ENCODE data around the gene DVL2. TPM values are rescaled to one million over a fixed set of nuclear protein-coding genes. Genes with fewer than 3 reads are reported as not detected.
A peak's percentile ranks its signal among the peaks of the same experiment; 100 is the strongest.

Gene DVL2
- total RNA-seq, 1 donor from 2014 or later, result 73.5 TPM

DNA sequence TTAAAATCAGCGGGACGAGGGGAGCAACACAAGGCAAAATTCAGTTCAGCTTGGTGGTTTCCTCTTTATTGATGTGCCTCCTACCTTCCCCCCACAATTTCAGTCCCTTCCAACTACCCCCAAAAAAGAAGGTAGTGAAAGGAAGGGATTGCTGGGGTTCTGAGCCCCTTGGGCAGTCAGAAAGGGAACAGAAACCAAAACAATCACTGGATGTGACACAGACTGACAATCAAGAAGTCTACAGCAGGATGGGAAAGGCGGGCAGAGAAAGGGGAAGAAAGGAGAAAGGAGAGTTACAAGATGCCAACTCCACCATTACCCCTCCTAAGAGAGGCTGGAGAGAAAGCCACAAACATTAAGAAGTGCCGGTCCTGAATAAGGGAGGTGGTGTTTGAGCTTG, 6.1 kb upstream of the DVL2 start:
- intact Hi-C loops (cut with micrococcal nuclease), result no loop called here
- no peak for DNase-seq (ENCODE audit: low spot score)
- Mint-ChIP-seq H3K4me3 (peak overlapping the region; percentile 97), H3K27me3 (ENCODE audit: insufficient read depth) (no peaks in the 10 kb centered on the region), H3K4me1 (ENCODE audit: low read depth) (peaks cover 58% of the 10 kb centered on the region), H3K9me3 (no peaks in the 10 kb centered on the region), H3K27ac (peak overlapping the region; percentile 15), H3K36me3 (ENCODE audit: low read depth) (peaks cover 42% of the 10 kb centered on the region)

DNA sequence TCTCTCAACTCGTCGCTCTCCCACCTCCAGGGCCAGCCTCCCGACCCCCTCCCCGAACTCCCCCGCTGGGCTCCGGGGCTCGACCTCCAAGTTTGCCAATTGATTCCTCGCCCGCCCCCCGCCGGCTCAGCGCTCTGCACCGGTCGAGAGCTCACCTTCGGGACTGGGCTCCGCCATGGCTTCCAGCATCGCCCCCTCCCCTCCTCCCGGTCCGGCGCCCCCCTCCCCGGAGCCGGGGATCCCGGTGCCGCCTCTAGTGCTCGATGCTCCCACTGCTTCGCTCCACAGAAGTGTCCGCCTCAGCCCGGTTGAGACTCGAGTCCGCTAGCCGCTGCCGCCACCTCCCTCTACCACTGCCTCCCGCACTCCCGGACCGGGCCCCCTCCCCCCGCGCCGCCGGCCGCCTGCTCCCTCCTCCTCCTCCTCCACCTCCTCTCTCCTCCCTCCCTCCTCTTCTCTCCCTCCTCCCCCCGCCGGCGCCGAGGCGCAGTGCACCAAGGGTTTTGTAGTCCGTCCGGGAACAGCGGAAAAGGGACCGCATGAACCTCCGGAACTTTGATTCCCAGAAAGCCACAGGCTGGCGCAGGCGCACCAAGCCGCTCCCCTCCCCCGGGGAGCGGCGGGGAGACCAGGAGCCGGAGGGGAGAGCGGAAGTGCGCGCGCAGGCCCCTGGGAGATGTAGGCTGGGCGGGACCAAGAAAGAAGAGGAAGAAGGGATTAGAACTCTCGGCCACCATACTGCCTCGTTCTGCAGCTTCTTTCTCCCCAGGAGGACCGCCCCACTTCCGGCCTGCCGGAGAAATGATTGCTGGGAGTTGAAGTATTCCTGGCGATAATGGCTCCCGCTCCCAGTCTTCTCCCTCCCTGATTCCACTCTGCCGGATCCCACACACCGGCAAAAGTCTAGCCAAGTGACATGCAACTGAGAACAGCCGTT, 5.0 kb upstream of the DVL2 start, which contains the start of gene PHF23:
Gene PHF23, minus strand, starts transcription at position 367 of the 937 bp plus-strand sequence. Its CDS starts 178 bp downstream, at position 189.
- DNase-seq (ENCODE audit: low spot score), result peak; percentile 98
- H3K27me3 Mint-ChIP-seq (ENCODE audit: insufficient read depth), result no peaks in the 10 kb centered on the region
- intact Hi-C loops (cut with micrococcal nuclease), result loop anchor here (1.0 kb wide), 7 partner anchors 13 to 196 kb away; partner anchors contain the start of genes EIF5A, ELP5, SLC2A4 and TMEM102
- H3K4me1 Mint-ChIP-seq (ENCODE audit: low read depth), result peaks cover 68% of the 10 kb centered on the region
- H3K27ac Mint-ChIP-seq, result peak within 1 kb of the TSS; percentile 94
- peak within 1 kb of the TSS; percentile 97 for H3K4me3 Mint-ChIP-seq
- peaks cover 44% of the 10 kb centered on the region for H3K36me3 Mint-ChIP-seq (ENCODE audit: low read depth)
- no peaks in the 10 kb centered on the region for H3K9me3 Mint-ChIP-seq

DNA sequence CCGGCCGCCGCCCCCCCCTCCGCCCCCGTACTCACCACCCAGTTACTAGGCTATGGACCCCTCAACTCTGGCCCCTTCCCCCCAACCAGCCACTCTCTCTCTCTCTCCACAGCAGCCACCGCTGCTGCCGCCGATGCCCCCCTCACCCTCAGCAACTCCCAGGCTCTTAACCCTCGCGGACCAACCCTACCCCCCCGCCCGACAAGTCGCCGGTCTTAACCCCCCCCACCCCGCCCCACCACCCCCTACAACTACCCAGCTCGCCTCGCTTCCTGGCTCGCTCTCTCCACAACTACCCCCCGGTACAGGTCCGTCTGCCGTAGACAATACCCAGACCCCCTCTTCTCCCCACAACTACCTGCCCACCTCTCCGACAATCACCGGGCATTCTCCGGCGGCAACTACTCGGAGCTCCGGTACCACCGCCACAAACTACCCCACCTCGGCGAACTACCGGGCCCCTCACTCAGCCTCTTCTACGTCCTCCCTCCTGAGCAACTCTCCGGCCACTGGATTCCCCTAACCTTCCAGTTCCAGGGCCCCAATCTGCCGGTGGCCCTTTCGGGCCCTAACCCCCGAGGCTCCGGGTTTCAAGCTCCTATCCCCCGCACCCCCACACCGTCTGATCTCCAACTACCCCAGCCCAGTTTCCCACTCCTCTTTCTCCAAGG, 4.2 kb upstream of the DVL2 start:
- DNase-seq (ENCODE audit: low spot score), result no peak
- intact Hi-C loops (cut with micrococcal nuclease), result loop anchor here (1.0 kb wide), 7 partner anchors 14 to 197 kb away; partner anchors contain the start of genes EIF5A, ELP5, SLC2A4 and TMEM102
- no peaks in the 10 kb centered on the region for H3K27me3 Mint-ChIP-seq (ENCODE audit: insufficient read depth)
- peaks cover 42% of the 10 kb centered on the region for H3K36me3 Mint-ChIP-seq (ENCODE audit: low read depth)
- no peaks in the 10 kb centered on the region for H3K9me3 Mint-ChIP-seq
- peak overlapping the region; percentile 97 for H3K4me3 Mint-ChIP-seq
- H3K4me1 Mint-ChIP-seq (ENCODE audit: low read depth), result peaks cover 67% of the 10 kb centered on the region
- H3K27ac Mint-ChIP-seq, result peak overlapping the region; percentile 94

DNA sequence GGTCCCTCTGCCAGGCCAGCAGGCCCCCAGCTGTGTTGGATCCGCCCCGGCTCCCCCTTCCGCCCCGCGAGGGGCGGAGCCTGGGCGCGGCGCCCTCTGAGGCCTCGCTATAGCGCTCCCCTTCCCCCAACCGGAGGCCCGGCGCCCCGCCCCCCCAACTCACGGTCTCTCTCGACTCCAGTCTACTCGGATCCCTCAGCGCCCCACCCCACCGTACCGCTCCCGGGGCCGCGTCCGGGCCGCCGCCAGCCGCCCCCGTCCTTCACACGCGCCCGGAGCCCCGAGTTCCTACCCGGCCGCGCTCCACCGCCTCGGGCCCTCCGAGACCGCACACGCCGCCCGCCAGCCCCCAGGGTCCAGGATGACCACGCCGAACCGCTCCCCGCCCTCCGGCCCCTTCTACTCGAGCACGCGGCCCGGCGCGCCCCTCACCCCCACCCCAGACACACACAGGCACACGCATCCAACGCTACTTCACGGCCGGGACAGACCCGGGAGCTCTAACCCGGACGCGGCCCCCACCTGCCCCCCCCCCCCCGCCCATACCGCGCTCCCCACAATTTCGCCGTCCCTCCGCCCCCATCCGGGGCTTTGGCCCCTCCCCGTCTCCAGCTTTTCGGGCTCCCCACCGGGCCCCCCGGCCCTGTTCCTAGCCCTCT, 3.6 kb upstream of the DVL2 start:
- H3K9me3 Mint-ChIP-seq, result no peaks in the 10 kb centered on the region
- peak; percentile 78 for DNase-seq (ENCODE audit: low spot score)
- no peaks in the 10 kb centered on the region for H3K27me3 Mint-ChIP-seq (ENCODE audit: insufficient read depth)
- peaks cover 69% of the 10 kb centered on the region for H3K4me1 Mint-ChIP-seq (ENCODE audit: low read depth)
- H3K4me3 Mint-ChIP-seq, result peak overlapping the region; percentile 97
- peak overlapping the region; percentile 92 for H3K27ac Mint-ChIP-seq
- intact Hi-C loops (cut with micrococcal nuclease), result no loop called here
- H3K36me3 Mint-ChIP-seq (ENCODE audit: low read depth), result peaks cover 38% of the 10 kb centered on the region

DNA sequence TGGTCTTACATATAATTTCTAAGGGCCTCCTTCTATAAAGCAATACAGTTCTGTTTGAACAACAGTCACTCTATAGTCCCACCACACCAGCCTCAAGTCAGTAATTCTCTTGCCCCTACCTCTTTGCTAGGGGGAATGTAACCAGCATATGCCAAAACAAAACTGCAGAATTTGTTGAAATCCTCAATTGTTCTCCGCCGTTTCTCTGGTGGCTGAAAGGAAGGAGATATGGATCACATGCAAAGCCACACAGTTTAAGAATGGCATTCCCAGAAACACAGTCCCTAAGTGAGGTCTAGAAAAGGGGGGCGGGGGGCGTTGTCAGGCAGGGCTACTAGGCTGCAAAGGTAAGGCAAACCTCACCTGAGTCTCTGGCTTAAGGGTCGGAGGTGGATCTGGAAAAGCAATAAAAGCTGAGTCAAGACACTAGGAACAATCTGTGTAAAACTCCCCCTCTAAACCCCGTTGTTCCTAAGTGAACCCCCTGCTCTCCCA, 3.0 kb upstream of the DVL2 start:
- peak overlapping the region; percentile 92 for H3K27ac Mint-ChIP-seq
- peaks cover 38% of the 10 kb centered on the region for H3K36me3 Mint-ChIP-seq (ENCODE audit: low read depth)
- H3K4me3 Mint-ChIP-seq, result peak overlapping the region; percentile 97
- H3K27me3 Mint-ChIP-seq (ENCODE audit: insufficient read depth), result no peaks in the 10 kb centered on the region
- DNase-seq (ENCODE audit: low spot score), result no peak
- intact Hi-C loops (cut with micrococcal nuclease), result no loop called here
- H3K4me1 Mint-ChIP-seq (ENCODE audit: low read depth), result peaks cover 67% of the 10 kb centered on the region
- no peaks in the 10 kb centered on the region for H3K9me3 Mint-ChIP-seq

DNA sequence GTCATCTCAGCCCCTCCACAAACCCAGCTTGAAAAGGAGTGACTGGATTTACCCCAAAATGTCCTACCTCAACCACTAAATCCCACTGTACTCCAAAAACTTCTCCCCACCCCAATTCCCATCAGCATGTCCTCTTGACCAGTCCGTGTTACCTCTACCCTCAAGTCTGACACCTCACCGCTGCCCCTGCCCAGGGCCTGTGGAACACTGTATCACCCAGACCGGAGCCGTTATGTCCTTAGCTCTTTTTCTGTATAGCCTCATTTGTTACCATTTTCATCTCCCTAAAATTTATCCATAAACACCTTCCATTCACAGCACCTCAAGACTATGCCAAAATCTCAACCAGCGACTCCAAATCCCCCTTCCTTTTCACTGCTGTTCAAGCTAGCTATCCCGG, 2.5 kb upstream of the DVL2 start:
- Mint-ChIP-seq H3K27ac (peak overlapping the region; percentile 92), H3K9me3 (no peaks in the 10 kb centered on the region), H3K4me3 (peak overlapping the region; percentile 97), H3K27me3 (ENCODE audit: insufficient read depth) (no peaks in the 10 kb centered on the region), H3K36me3 (ENCODE audit: low read depth) (peaks cover 37% of the 10 kb centered on the region), H3K4me1 (ENCODE audit: low read depth) (peaks cover 68% of the 10 kb centered on the region)
- intact Hi-C loops (cut with micrococcal nuclease), result no loop called here
- DNase-seq (ENCODE audit: low spot score), result no peak

DNA sequence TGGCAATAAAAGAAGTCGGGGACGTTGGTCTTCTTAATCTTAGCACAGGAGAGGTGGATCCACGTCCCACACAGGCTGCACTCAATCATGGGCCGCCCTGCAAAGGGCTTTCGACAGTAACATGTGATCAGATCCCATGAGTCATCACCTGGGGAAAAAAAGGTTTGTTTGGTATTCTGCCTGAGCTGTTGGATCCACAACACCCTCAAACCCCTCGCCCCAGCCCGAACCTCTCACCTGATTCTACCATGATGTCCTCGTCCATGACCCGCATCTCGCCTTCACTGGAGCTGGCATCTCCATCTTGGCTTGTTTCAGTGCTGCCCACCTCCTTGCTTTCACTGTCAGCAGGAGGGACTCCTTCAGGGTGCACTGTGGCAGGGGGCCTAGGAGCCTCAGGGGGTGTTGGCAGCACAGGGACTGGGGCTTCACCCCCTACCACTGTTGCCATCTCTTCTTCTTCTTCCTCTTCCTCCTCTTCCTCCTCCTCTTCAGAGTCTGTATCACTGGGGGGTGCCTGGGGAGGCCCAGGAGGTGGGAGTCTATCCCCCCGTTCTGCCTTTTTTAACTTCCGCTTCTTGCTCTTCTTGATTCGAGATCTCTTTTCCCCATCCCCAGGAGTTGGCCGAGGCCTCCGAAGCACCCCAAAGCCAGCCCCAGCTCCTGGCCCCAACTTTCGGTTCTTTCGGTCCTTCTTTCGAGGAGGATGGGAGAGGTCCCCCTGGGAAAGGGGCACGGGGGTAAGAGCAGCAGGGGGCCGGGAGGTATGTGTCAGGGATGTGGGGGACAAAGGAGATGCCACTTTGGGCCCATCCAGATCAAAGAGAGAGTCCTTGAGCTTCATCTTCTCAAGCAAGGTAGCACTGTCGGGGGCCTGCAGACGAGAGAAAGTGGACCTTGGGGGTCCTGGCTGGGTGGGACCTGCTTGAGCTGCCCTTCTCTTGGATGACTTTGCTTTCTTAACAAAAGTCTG, 1.7 kb upstream of the DVL2 start:
- no peak for DNase-seq (ENCODE audit: low spot score)

DNA sequence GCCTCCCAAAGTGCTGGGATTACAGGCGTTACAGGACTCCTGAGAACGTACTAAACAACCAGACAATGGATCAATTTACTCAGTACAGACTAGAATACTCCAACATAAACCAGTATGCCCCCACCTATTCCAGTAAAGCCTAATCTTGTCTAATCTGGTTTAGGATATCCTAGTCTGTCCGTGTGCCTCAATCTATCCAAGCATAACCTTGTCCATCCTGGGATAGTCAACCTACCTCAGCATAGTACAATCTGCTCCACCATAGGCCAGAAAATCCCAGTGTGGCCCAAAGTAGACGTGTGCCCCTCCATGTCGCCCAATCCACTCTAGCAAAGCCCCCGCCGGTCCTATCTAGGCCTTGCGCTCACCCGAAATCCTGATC, 625 bp downstream of the DVL2 start:
- no peak for DNase-seq (ENCODE audit: low spot score)
- no peaks in the 10 kb centered on the region for H3K9me3 Mint-ChIP-seq
- H3K27me3 Mint-ChIP-seq (ENCODE audit: insufficient read depth), result no peaks in the 10 kb centered on the region
- H3K4me1 Mint-ChIP-seq (ENCODE audit: low read depth), result peaks cover 46% of the 10 kb centered on the region
- peak overlapping the region; percentile 91 for H3K4me3 Mint-ChIP-seq
- intact Hi-C loops (cut with micrococcal nuclease), result loop anchor here (1.0 kb wide), 3 partner anchors 14 to 28 kb away; partner anchors contain the start of genes ACADVL and DLG4
- peak overlapping the region; percentile 79 for H3K27ac Mint-ChIP-seq
- H3K36me3 Mint-ChIP-seq (ENCODE audit: low read depth), result peaks cover 40% of the 10 kb centered on the region

More for the DNA sequence above, 1.7 kb upstream of the DVL2 start:
- intact Hi-C loops (cut with micrococcal nuclease), result no loop called here
- Mint-ChIP-seq H3K4me1 (ENCODE audit: low read depth) (peaks cover 61% of the 10 kb centered on the region), H3K9me3 (no peaks in the 10 kb centered on the region), H3K27me3 (ENCODE audit: insufficient read depth) (no peaks in the 10 kb centered on the region), H3K27ac (peak overlapping the region; percentile 67), H3K36me3 (ENCODE audit: low read depth) (peaks cover 36% of the 10 kb centered on the region), H3K4me3 (peak overlapping the region; percentile 91)

DNA sequence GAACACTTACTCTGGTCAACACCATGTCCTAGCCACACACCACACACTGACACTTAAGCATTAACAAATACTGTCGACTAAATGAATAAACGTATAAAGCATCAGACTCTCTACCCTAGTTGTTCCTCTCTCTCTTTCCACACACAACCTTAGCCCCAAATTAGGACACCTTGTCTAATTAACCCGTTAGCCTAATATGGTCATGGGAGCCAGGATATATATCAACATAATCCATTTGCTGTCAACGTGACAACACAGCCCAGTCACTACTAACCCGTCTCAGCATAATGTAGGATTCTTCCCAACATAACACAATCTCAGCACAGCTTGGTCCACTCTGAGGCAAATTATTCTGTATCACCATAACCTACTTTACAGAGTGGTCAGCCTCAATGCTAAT, 2.2 kb downstream of the DVL2 start:
- intact Hi-C loops (cut with micrococcal nuclease), result no loop called here
- Mint-ChIP-seq H3K27ac (no peak overlapping the region), H3K36me3 (ENCODE audit: low read depth) (peaks cover 48% of the 10 kb centered on the region), H3K4me3 (peak overlapping the region; percentile 91), H3K27me3 (ENCODE audit: insufficient read depth) (no peaks in the 10 kb centered on the region), H3K4me1 (ENCODE audit: low read depth) (peaks cover 48% of the 10 kb centered on the region), H3K9me3 (no peaks in the 10 kb centered on the region)
- no peak for DNase-seq (ENCODE audit: low spot score)

DNA sequence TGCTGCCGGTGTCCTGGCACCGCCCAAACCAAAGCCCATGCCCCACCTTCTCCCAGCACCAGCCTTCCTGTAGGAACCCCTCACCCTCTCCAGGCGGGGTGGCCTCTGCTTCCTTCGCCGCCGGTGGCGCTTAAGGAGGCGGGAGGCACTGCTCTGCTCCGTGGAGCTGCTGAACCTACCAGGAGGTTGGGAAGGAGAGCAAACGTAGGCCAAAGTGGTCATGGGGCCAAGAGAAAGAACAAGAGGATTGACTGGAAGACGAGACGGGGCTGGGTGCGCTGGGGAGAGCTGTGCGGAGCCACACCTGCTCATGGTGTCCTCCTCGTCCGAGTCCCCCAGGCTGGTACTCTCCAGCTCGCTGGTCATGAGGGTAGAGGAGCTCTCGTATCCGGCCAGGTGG, 4.8 kb downstream of the DVL2 start:
- no peak for DNase-seq (ENCODE audit: low spot score)
- Mint-ChIP-seq H3K9me3 (no peaks in the 10 kb centered on the region), H3K4me3 (no peak overlapping the region), H3K27ac (no peak overlapping the region), H3K4me1 (ENCODE audit: low read depth) (peaks cover 25% of the 10 kb centered on the region), H3K36me3 (ENCODE audit: low read depth) (peaks cover 33% of the 10 kb centered on the region), H3K27me3 (ENCODE audit: insufficient read depth) (no peaks in the 10 kb centered on the region)
- intact Hi-C loops (cut with micrococcal nuclease), result no loop called here

DNA sequence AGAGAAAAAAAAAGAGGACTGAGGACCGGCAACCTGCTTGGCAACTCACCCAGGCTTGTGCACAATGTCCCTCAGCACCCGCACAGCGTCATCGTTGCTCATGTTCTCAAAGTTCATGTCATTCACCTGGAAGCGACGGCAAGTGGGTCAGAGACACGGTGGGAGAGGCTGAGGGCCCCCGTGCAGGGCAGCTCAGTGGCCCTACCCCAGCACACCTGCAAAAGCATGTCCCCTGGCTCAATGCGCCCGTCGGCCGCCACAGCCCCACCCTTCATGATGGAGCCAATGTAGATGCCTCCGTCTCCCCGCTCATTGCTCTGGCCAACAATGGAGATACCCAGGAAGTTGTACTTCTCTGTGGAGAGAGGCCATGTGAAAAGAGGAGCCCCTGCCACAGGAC, 5.4 kb downstream of the DVL2 start:
- Mint-ChIP-seq H3K9me3 (no peaks in the 10 kb centered on the region), H3K36me3 (ENCODE audit: low read depth) (peaks cover 35% of the 10 kb centered on the region), H3K27me3 (ENCODE audit: insufficient read depth) (no peaks in the 10 kb centered on the region), H3K4me1 (ENCODE audit: low read depth) (peaks cover 23% of the 10 kb centered on the region), H3K4me3 (no peak overlapping the region), H3K27ac (no peak overlapping the region)
- no peak for DNase-seq (ENCODE audit: low spot score)
- intact Hi-C loops (cut with micrococcal nuclease), result no loop called here

All from activated T-helper 1 cell treated with anti-CD3 and anti-CD28 coated beads, Interleukin-12 subunit alpha, Interleukin-12 subunit beta, Interleukin-2, Interleukin-4 antibody, amounts not matched to agents 30 ng/mL and 10 ng/mL and 1 ng/mL, durations not matched to agents 14 hours and 24 hours and 36 hours (primary cell).